Subcutaneous abdominal adipose tissue (tissue), 5 donors: ENCODE results near the gene SYCP2L.
"Not testable (repeated sequence)": the region's sequence is repeated elsewhere in the genome, so short reads cannot be mapped to it uniquely, and the experiment has no call there.

ENCODE experiments used
- H3K27ac ChIP-seq: one replicate; pipeline ENCODE4 v1.7.0; 2013; ENCODE audit warnings: low read depth, mild to moderate bottlenecking, inconsistent platforms, low read length, moderate library complexity
- H3K27me3 ChIP-seq, 5 donors: one replicate each; pipeline ENCODE4 v1.7.0; 2013; ENCODE audit warnings: low read length in 5 of 5, inconsistent platforms in 1 of 5; ENCODE audit not compliant: control insufficient read depth in 5 of 5, insufficient read depth in 4 of 5
- H3K36me3 ChIP-seq, 5 donors: one replicate each; pipeline ENCODE4 v1.7.0; 2013; ENCODE audit warnings: low read length in 5 of 5; ENCODE audit not compliant: control insufficient read depth in 5 of 5, insufficient read depth in 5 of 5
- H3K4me1 ChIP-seq, 5 donors: one replicate each; pipeline ENCODE4 v1.7.0; 2013; ENCODE audit warnings: low read length in 5 of 5, mild to moderate bottlenecking in 3 of 5, moderate library complexity in 1 of 5; ENCODE audit not compliant: control insufficient read depth in 5 of 5, insufficient read depth in 5 of 5
- H3K4me3 ChIP-seq, 5 donors: one replicate each; pipeline ENCODE4 v1.7.0; 2013; ENCODE audit warnings: low read length in 5 of 5, low read depth in 1 of 5
- H3K9ac ChIP-seq, 5 donors: one replicate each; pipeline ENCODE4 v1.7.0; 2013; ENCODE audit warnings: low read length in 5 of 5, mild to moderate bottlenecking in 4 of 5, moderate library complexity in 3 of 5
- H3K9me3 ChIP-seq, 5 donors: one replicate each; pipeline ENCODE4 v1.7.0; 2013; ENCODE audit warnings: low read length in 5 of 5; ENCODE audit not compliant: control insufficient read depth in 5 of 5
- donor health status: healthy.
- donor health status: healthy.
- donor health status: healthy.
- donor health status: healthy.
- donor health status: healthy.

Gene SYCP2L

GRCh38 chr6:10875026-10875425, 11.8 kb upstream of the SYCP2L start:
- Histone ChIP-seq H3K27ac (no peak overlapping the region), H3K27me3 (peaks cover 0 to 5% (median 0%) of the 10 kb centered on the region in 5 donors), H3K9ac (no peak overlapping the region), H3K4me1 (no peaks in the 10 kb centered on the region), H3K4me3 (no peak overlapping the region), H3K36me3 (no peaks in the 10 kb centered on the region), H3K9me3 (no peaks in the 10 kb centered on the region)

- no peak overlapping the region for H3K27ac ChIP-seq
- peaks cover 0 to 6% (median 3%) of the 10 kb centered on the region in 5 donors for H3K4me1 ChIP-seq
- H3K9ac ChIP-seq: no peak overlapping the region
- no peaks in the 10 kb centered on the region for H3K36me3 ChIP-seq
- H3K4me3 ChIP-seq: no peak overlapping the region
- H3K27me3 ChIP-seq: peaks cover 0 to 22% (median 14%) of the 10 kb centered on the region in 5 donors
- H3K9me3 ChIP-seq: no peaks in the 10 kb centered on the region
Measured at GRCh38 chr6:10877012-10877411, 9.8 kb upstream of the SYCP2L start.

- Histone ChIP-seq H3K27ac (no peak overlapping the region), H3K9me3 (no peaks in the 10 kb centered on the region), H3K9ac (no peak overlapping the region), H3K4me3 (no peak overlapping the region), H3K36me3 (no peaks in the 10 kb centered on the region), H3K4me1 (peaks cover 0 to 13% (median 7%) of the 10 kb centered on the region in 5 donors), H3K27me3 (peaks cover 0 to 31% (median 21%) of the 10 kb centered on the region in 5 donors)
Measured at GRCh38 chr6:10877871-10878270, 9.0 kb upstream of the SYCP2L start.

GRCh38 chr6:10880366-10880765, 6.5 kb upstream of the SYCP2L start:
- H3K9ac ChIP-seq: no peak overlapping the region
- H3K4me3 ChIP-seq: no peak overlapping the region
- H3K27ac ChIP-seq: no peak overlapping the region
- peaks cover 4 to 46% (median 35%) of the 10 kb centered on the region in 5 donors for H3K27me3 ChIP-seq
- H3K9me3 ChIP-seq: no peaks in the 10 kb centered on the region
- no peaks in the 10 kb centered on the region for H3K36me3 ChIP-seq
- peaks cover 0 to 19% (median 12%) of the 10 kb centered on the region in 5 donors for H3K4me1 ChIP-seq

GRCh38 chr6:10882253-10882630, 4.6 kb upstream of the SYCP2L start:
- H3K9me3 ChIP-seq, H3K27ac ChIP-seq, H3K9ac ChIP-seq, H3K36me3 ChIP-seq: not testable (repeated sequence)
- H3K4me3 ChIP-seq: peak overlapping the region in 1 of 5 donors; percentile 6
- H3K4me1 ChIP-seq: peaks cover 0 to 27% (median 20%) of the 10 kb centered on the region in 5 donors
- H3K27me3 ChIP-seq: peaks cover 4 to 52% (median 41%) of the 10 kb centered on the region in 5 donors

GRCh38 chr6:10882657-10883171, 4.1 kb upstream of the SYCP2L start:
- no peaks in the 10 kb centered on the region for H3K36me3 ChIP-seq
- H3K27ac ChIP-seq: no peak overlapping the region
- no peak overlapping the region for H3K9ac ChIP-seq
- H3K4me3 ChIP-seq: peak overlapping the region in 1 of 5 donors; percentile 6
- peaks cover 0 to 31% (median 21%) of the 10 kb centered on the region in 5 donors for H3K4me1 ChIP-seq
- H3K9me3 ChIP-seq: no peaks in the 10 kb centered on the region
- H3K27me3 ChIP-seq: peaks cover 4 to 56% (median 42%) of the 10 kb centered on the region in 5 donors

- no peaks in the 10 kb centered on the region for H3K9me3 ChIP-seq
- H3K36me3 ChIP-seq: no peaks in the 10 kb centered on the region
- H3K9ac ChIP-seq: no peak overlapping the region
- H3K4me3 ChIP-seq: peak overlapping the region in 2 of 5 donors; percentile 14 to 44
- H3K4me1 ChIP-seq: peaks cover 0 to 33% (median 22%) of the 10 kb centered on the region in 5 donors
- H3K27ac ChIP-seq: no peak overlapping the region
- peaks cover 4 to 57% (median 42%) of the 10 kb centered on the region in 5 donors for H3K27me3 ChIP-seq
Measured at GRCh38 chr6:10883312-10884244, 3.3 kb upstream of the SYCP2L start.

GRCh38 chr6:10884245-10884972, 2.4 kb upstream of the SYCP2L start:
- no peaks in the 10 kb centered on the region for H3K36me3 ChIP-seq
- H3K27ac ChIP-seq: no peak overlapping the region
- no peak overlapping the region for H3K4me3 ChIP-seq
- H3K9ac ChIP-seq: no peak overlapping the region
- peaks cover 0 to 33% (median 22%) of the 10 kb centered on the region in 5 donors for H3K4me1 ChIP-seq
- no peaks in the 10 kb centered on the region for H3K9me3 ChIP-seq
- peaks cover 4 to 57% (median 42%) of the 10 kb centered on the region in 5 donors for H3K27me3 ChIP-seq

- not testable (repeated sequence) for H3K36me3 ChIP-seq, H3K9ac ChIP-seq, H3K9me3 ChIP-seq, H3K27ac ChIP-seq
- Histone ChIP-seq H3K27me3 (peaks cover 4 to 46% (median 35%) of the 10 kb centered on the region in 5 donors), H3K4me3 (peak overlapping the region; percentile 48 to 75 (median 68)), H3K4me1 (peaks cover 0 to 33% (median 22%) of the 10 kb centered on the region in 5 donors)
Measured at GRCh38 chr6:10886365-10886690, 524 bp upstream of the SYCP2L start.
